T follicular helper cell (primary cell): ENCODE results near the gene IMPG1.
"Not testable (repeated sequence)": the region's sequence is repeated elsewhere in the genome, so short reads cannot be mapped to it uniquely, and the experiment has no call there.

ENCODE experiments used
- DNase-seq: peaks from one replicate; pipeline ENCODE4 v3.0.0-alpha.2; 2020; ENCODE audit warnings: low read depth

Gene IMPG1

DNA sequence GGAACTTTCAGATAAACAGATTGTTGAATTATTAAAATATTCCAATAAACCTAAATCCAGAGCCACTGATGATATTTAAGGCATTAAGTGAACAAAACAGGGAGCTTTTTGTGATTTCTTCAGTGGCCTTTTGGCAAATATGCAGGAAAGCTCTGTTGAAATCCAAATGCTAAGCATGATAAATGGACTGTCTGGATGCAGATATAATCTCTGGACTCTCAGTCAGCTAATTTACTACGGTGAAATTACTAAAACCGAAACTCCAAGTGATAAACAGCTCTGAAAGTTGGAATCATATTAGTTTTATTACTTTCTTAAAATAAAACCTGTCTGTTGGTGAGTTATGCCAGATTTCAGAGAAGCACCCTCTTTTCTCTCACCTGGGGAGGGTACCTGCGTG lies 120.3 kb downstream of the IMPG1 start:
- no peak for DNase-seq

- no peak for DNase-seq
These were observed 124.5 kb downstream of the IMPG1 start for GRCh38 chr6:75947935-75948334.

- DNase-seq: no peak
These were observed 126.2 kb downstream of the IMPG1 start for GRCh38 chr6:75946146-75946831.

DNA sequence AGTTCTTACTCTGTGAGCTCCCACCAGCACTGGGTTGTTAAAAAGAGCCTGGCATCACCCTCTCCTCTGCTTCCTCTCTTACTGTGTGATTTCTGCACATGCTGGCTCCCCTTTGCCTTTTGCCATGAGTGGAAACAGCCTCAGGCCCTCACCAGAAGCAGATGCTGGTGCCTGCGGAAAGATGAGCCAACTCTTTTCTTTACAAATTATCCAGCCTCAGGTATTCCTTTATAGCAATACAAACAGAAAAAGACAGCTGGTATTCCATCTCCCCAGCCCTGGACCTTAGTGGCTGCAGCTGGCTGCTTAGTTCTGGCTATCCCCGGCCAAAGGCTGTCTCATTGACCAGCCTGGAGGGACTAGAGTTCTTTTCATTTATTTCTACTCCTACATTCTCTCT lies 129.1 kb downstream of the IMPG1 start:
- no peak for DNase-seq

DNA sequence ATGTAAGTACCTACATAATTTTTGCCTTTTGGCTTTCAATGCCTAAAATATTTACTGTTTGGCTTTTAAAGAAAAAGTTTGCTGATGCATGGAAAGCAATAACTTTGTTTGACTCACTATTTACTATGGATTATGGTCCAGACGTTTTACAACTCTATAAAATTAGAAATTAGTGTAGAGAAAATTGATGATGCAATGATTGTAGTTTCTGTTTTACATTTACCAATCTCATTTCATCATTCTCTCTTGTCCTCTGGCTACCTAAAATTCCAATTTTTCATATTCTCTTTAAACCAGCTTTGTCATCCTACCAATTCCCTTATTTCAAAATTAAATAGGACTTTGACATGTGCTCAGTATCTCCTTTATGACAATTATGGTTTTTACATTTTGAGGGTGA lies 131.0 kb downstream of the IMPG1 start:
- no peak for DNase-seq

DNA sequence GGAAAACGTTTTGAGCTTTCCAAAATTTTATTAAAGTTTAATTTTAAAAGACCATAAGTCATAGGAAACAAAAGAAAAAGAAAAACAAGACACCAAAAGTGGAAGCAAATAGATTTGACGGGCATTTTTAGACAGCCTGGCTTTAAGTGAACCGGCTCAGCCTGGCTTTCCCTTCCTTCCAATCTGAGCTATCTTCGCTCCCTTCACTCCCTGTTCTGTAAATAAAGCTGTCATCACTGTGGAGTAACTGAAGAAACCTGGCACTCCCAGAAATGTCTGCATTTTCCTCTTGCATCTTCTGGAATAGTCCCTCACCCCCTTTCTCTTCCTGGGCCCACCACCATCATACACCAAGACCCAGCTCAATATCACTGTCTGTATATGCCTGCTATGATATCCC lies 131.9 kb downstream of the IMPG1 start:
- DNase-seq: no peak

DNA sequence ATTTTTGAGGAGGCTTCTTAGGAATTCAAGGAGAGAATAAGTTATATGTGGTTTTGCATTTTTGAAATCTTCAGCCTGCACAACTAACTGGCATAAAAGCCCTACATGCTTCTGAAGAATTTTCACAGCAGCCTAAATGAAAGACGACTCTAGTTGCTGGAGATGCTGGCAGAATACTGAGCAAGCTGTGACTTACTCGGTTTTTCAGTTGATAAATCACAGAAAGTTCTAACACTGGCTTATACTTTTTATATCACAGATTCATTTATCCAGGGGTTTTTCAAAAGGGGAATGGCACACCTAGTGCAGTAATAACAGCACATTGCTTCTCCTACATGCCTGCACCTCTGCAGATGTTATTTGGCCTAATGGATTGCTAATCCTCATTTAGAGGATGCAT lies 134.6 kb downstream of the IMPG1 start:
- DNase-seq: no peak

DNA sequence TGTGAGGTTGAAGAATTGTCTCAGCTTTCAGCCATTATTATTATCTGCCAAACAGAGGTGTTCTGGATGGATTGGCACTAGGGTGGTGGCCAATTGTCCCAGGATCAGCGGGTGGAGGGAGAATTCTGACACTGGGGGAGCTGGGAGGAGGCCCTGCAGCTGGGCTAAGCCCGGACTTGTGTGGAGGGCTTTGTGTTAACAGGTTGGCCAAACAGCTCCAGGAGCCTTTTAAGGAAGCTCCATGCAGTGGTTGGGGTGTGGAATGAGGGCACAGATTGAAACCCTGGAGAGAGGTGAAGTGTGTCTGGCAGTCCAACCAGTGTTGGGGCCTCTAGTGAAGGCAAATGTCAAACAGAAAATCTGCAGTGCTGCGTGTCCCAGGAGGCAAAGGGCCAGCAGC lies 135.8 kb downstream of the IMPG1 start:
- no peak for DNase-seq

- DNase-seq: no peak
These were observed 137.0 kb downstream of the IMPG1 start for GRCh38 chr6:75935473-75935793.

DNA sequence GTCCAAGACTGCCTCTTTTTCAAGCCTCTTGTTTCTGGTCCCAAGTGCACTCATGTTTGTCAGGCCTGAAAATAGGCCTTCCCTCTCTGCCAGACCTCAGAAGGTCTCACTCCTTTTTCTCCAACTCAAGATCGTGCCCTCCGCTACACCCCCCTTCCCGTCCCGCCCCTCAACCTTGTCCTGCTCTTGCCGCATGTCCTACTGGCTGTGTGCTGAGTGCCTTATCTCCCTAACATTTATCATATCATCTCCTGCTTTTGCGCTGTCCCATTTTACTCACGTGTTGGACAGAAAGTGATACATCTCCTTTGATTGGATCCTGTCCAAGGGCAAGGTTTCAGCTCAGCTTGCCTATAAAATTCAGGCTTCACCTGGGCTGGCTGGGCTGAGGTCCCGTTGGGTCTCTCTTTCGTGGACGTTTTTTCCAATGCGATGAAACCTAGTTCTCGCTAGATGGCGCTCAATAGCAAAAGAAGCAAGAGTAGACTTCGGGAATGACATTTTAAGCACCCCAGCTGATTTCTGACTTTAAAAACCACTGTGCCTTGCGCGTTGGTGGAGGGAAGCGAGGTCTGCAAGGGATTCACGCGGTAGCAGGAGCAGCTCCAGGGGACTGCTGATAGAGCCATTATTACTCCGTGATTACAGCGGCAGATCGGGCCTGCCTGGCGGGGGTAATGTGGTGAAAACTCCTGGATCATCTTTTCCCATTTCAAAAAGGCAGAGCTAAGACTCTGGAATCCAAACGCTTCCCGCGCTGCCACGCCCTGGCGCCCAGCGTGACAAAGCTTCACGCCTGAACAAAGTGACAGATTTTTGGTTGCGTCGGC lies 137.6 kb downstream of the IMPG1 start:
- no peak for DNase-seq

GRCh38 chr6:75933387-75933975 lies 139.0 kb downstream of the IMPG1 start:
- DNase-seq: no peak

DNA sequence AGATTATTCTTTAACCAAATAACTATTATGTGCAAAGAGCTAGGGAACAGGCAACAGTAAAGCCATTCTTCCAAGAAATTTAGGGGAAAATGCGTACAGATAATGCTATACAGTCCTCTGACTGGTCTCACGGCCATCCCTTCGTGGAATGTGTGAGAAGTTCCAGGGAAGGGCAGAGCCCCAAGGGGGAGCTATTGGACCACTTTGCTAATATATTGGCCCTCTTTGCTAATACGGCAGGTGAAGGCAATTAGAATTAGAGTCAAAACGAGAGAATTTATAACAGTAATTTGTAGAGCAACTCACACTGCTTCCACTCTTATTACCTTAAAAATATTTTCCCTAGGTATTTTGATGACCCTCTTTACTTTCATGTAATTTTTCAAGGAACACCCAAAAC lies 140.4 kb downstream of the IMPG1 start:
- no peak for DNase-seq

- no peak for DNase-seq
These were observed 141.3 kb downstream of the IMPG1 start for GRCh38 chr6:75931011-75931680.

DNA sequence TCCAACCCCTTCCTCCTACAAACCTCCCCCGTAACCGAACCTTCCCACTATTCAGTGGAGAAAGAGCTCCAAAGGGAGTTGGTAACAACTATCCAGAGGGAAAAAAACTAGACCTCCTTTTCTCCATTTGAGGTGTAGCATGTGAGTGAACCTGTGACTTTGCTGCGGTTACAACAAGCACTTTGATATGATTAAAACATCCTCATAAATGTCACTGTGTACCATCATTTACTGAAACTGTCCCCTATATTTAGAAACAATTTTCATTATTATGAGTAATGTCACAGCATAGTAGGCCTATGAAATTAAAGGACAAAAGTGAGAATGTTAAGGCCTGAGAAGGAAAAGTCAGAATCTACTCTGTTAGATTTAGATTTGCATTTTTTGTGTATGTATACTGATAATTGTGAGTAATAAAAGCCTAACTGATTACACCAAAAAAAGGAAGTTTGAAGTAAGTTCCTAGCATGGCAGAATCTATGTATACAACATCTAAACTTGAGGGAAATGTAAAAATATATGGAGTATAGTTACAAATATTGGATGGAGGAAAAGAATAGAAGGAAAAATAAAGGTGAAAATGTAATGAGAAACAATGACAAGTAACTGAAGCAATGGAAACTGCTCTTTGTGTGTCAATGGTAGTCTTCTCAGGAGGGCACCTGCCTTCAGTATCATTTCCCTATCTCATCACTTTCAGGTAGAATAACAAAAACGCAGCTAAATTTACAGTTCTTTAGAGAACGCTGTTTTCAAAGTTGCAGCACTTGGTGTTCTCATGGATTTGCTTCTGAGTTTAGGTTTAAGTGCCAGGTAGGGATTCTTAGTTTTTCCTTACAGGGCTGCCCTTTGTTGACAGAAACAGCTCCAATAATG lies 145.9 kb downstream of the IMPG1 start:
- DNase-seq: no peak

DNA sequence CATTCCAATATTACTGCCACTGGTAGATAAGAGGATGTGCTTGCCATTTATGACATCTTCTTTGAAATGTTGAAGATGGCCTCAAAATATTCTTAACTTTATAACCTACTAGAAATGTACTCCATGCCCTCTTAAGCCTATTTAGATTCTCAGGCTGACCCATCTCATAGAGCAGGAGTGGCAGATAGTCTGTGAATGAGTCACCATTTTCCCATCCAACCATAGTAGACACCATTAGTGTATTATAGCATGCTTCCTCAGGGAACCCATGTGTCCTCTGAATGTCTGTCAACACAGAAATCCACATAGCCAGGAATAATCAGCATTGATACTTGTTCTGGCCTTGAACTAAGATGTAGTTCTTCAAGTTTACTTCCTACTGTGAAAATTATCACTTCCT lies 150.2 kb downstream of the IMPG1 start:
- no peak for DNase-seq

DNA sequence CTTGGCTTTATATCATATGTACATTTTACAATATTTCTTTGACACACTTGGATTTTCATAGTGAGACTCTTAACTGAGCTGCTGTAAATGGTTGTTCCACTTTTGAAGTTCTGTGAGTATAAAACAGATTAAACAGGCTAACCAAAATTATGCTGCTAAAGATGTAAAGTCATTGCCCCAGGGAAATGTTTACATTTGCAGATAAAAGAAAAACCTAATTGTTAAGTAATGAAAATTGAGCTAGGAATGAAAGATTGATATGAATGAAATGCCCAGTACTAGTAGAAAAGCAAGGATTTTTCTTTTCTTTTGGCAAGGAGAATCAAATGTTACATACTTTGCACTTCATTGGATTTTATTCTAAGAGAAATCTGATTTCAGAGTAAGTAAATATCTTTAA lies 159.4 kb downstream of the IMPG1 start:
- no peak for DNase-seq

GRCh38 chr6:75907444-75907843 lies 165.0 kb downstream of the IMPG1 start:
- no peak for DNase-seq

DNA sequence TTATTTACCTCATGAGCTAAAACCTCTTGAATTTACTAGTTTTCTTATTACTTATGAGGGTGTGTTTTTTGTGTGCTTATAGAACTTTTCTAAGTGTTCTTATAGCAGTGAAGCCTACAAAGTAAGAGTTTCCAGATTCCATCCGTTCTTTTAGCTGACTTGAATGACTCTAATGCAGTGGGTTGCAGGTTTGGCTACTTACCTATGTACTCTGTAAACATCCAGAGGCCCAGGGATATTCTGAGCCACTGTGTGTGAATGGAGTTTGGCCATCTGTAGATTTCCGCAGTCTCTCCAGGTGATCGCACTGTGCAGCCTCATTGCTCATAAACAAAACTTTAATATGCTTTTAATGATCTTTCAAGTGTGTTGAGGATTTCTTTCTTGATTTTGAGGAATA lies 165.6 kb downstream of the IMPG1 start:
- no peak for DNase-seq

GRCh38 chr6:75905129-75905528 lies 167.3 kb downstream of the IMPG1 start:
- not testable (repeated sequence) for DNase-seq

DNA sequence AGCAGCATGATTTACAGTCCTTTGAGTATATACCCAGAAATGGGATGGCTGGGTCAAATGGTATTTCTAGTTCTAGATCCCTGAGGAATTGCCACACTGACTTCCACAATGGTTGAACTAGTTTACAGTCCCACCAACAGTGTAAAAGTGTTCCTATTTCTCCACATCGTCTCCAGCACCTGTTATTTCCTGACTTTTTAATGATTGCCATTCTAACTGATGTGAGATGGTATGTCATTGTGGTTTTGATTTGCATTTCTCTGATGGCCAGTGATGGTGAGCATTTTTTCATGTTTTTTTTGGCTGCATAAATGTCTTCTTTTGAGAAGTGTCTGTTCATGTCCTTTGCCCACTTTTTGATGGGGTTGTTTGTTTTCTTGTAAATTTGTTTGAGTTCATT lies 172.2 kb downstream of the IMPG1 start:
- not testable (repeated sequence) for DNase-seq

- DNase-seq: no peak
These were observed 175.9 kb downstream of the IMPG1 start for GRCh38 chr6:75896526-75896925.

DNA sequence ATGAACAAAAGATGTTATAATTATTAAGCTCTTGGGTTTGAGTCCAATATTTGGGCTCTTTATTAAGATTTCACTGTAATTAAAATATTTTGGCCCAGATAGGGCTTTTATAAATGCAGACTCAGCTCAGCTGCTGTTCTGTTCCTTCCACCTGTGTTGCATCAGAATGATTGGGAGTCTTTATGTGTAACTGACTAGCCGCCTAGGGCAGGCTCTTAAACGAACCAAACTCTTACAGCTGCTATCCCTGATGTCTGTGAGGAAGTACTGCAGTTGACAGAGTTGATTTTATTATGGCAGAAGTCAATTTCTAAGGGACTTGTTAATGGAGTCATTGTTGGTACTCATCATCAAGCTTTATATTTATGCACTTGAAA lies 178.7 kb downstream of the IMPG1 start:
- no peak for DNase-seq
